Coronary artery (tissue), 2 donors: Measurements from ENCODE around the gene TCF12.
A peak's percentile ranks its signal among the peaks of the same experiment; 100 is the strongest.
"Not testable (repeated sequence)": the region's sequence is repeated elsewhere in the genome, so short reads cannot be mapped to it uniquely, and the experiment has no call there.

Experiments used
- DNase-seq: peaks from one replicate; pipeline ENCODE4 v3.0.0-alpha.2; 2017; ENCODE audit warnings: low spot score
- H3K27ac ChIP-seq, 2 donors: fragments of 200-600 bp; sonication (generic); one replicate each; pipeline ENCODE4 v1.5.1; 2016 to 2019
- H3K4me3 ChIP-seq: fragments of 200-600 bp; sonication (generic); 2 replicates; pipeline ENCODE4 v1.5.1; 2016; ENCODE audit warnings: mild to moderate bottlenecking, moderate library complexity
- TF ChIP-seq, protein P1 (sequence below): fragments of 200-600 bp; sonication (generic); IDR thresholded peaks from one replicate; pipeline ENCODE4 v1.5.1; 2019; ENCODE audit warnings: antibody characterized with exemption

Gene TCF12

DNA sequence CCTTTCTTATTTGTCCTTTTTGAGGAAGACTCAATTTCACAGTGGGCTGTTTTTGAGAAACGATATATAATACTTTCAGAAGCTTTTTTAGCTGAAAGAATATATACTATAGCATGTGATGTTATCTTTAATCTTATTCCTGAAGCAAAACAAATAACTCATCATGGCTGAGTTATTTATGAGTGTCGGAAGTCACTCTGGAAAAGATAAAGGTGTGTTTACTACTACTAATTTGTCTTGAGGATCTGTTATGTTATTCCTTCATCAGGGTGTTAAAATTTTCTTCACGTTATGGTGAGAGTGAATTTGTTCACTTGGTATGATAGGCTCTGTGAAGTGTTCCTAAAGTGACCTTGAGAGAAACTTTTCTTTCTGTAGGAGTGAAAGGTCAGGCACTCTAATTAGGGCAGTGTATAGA lies 4.7 kb downstream of the TCF12 start:
- no peak overlapping the region for H3K4me3 ChIP-seq
- no peak overlapping the region for H3K27ac ChIP-seq
- TF ChIP-seq, protein P1, sequence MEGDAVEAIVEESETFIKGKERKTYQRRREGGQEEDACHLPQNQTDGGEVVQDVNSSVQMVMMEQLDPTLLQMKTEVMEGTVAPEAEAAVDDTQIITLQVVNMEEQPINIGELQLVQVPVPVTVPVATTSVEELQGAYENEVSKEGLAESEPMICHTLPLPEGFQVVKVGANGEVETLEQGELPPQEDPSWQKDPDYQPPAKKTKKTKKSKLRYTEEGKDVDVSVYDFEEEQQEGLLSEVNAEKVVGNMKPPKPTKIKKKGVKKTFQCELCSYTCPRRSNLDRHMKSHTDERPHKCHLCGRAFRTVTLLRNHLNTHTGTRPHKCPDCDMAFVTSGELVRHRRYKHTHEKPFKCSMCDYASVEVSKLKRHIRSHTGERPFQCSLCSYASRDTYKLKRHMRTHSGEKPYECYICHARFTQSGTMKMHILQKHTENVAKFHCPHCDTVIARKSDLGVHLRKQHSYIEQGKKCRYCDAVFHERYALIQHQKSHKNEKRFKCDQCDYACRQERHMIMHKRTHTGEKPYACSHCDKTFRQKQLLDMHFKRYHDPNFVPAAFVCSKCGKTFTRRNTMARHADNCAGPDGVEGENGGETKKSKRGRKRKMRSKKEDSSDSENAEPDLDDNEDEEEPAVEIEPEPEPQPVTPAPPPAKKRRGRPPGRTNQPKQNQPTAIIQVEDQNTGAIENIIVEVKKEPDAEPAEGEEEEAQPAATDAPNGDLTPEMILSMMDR, result no peak
- DNase-seq, result no peak

DNA sequence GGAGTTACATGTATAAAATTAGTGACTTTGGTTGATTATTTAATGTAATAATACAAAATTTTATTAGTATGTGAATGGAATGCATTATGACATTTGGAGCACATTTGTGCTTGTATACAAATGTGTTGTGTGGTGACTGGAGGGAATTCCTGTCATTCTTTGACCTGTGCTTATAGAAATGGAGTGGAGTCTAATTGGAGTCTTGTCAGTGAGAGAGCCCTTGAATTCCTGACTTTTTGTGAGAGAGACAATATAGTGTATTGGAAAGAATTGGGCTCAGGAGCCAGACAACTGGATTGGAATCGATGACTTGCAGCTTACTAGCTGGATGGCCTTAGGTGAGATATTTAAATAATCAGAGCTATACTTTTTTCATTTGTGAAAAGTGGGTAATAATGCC lies 9.4 kb downstream of the TCF12 start:
- Histone ChIP-seq H3K4me3 (no peak overlapping the region), H3K27ac (no peak overlapping the region)
- TF ChIP-seq, protein P1, result no peak
- DNase-seq, result no peak

DNA sequence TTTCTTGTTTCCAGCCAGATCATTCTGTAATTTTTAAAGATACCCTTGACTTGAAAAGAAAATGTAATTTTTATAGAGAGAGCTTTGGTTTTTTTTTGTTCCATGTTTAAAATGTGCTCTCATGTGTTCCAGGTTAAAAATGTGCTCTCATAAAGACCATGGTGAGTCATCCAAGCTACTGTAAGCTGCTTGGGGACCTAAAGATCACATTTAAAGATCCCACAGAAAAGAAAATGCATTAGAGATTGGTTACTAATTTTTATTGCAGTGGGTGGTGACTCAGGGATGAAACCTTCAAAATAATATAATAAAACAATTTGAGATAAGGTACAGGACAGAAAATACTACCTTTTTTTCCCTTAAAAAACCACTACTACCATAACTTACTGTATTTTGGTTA lies 11.0 kb downstream of the TCF12 start:
- Histone ChIP-seq H3K27ac (no peak overlapping the region), H3K4me3 (no peak overlapping the region)
- TF ChIP-seq, protein P1, result no peak
- no peak for DNase-seq

DNA sequence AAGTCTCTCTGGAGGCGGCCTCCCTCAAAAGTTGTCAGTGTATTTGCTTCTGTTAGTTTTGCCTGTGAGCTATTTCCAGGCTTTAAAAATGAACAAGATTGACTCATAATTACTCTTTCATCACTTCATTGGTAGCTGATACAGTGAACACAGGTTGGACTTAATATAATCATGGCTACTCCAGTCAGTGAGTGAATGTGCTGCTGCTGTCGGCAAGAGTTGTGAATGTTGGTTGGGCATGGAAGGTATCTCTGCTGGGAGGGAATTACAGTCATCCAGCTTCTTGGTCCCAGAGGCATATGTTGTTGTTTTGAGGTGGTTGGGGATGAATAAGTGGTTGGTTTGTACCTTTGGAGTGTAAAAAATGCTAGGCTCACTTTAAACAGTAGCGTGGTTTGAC lies 11.5 kb downstream of the TCF12 start:
- Histone ChIP-seq H3K4me3 (no peak overlapping the region), H3K27ac (peak overlapping the region in 1 of 2 donors; percentile 13)
- TF ChIP-seq, protein P1, result no peak
- DNase-seq, result no peak

DNA sequence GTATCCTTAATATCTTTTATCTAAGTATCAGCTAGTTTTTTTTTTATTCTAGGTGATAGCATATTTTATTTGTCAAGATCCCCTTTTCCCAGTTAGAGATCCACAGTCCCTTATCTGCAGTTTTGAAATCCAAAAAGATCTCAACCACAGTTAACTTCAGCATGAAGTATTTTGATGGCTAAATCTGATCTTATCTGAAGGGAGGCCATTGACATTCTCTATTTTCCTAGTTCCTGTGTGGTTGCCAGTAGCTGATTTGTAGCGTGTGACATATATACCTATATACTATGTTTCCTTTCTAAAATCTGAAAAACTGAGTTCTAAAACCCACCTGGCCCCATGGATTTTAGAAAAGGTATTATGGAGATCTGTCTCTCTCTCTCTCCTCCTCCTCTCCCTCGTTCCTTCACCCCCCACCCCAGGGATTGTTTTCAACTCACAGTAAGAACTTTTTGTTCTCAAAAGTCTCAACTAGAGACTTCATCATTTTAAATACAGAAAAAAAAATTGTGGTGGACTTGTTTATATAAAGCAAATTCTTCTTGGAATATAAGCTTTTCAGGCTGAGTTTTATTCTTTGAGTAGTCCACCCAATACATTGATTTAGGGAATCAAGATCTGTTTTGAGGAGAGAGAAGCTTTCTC lies 12.3 kb downstream of the TCF12 start:
- no peak overlapping the region for H3K27ac ChIP-seq
- TF ChIP-seq, protein P1, result no peak
- H3K4me3 ChIP-seq, result no peak overlapping the region
- no peak for DNase-seq

DNA sequence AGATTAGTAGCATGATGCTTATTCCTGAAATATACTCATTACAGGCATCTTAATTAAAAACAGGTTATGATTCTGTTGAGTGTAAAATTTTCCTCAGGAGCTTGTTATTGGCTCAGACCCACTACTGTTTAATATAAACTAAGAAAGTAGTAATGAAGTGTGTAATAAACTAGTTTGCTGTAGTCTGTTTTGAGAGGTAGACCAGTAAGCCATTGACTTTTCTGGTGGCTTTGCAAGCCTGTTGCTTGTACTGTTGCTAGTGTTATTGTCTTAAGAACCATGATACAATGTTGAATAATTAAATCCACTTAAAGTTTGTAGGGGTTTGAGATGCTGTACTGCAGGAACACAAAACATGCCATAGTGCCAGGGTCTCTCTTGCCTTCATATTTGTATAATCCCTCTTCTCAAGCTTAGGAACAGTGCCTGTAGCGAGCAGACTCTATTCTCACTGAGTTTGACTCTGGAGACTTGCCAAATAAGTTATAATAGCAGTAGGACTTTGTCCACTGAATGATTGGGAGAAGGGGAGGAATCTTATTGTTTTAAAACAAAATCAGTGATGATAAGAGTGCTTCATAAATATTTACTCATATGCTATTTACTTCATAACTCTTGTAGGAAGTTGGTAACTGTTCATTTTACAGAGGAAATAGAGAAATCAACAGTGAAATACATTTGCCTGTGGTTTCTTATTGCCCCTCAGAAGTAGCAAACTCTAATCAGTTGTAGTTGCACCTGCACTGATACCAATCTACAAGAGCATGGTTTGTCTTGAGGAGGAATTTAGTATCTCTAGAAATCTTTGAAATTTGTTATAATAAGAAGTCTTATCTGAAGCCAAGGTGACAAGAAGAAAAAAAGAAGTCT lies 13.4 kb downstream of the TCF12 start:
- TF ChIP-seq, protein P1, result no peak
- no peak overlapping the region for H3K4me3 ChIP-seq
- H3K27ac ChIP-seq, result no peak overlapping the region
- DNase-seq, result no peak

DNA sequence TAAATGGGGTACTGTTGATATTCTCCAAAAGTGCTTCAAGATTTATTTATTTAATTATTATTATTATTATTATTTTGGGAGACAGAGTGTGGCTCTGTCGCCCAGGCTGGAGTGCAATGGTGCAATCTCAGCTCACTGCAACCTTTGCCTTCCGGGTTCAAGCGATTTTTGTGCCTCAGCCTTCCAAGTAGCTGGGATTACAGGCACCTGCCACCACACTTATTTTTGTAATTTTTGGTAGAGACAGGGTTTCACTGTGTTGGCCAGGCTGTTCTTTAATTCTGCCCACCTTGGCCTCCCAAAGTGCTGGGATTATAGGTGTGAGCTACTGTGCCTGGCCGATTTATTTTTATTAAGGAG lies 14.0 kb downstream of the TCF12 start:
- DNase-seq, H3K27ac ChIP-seq, H3K4me3 ChIP-seq: not testable (repeated sequence)
